GM10266 (cell line): Measurements from ENCODE around the gene WDFY3.

Source experiments
- DNase-seq: peaks from one replicate; pipeline ENCODE4 v3.0.0; 2012; ENCODE audit errors: extremely low spot score
- TF ChIP-seq, protein P1 (sequence below): IDR thresholded peaks from 2 replicates; pipeline ENCODE4 v1.5.1; 2012; ENCODE audit warnings: mild to moderate bottlenecking, low read depth; ENCODE audit not compliant: control insufficient read depth, insufficient read depth; ENCODE audit errors: missing control alignments

Gene WDFY3

DNA sequence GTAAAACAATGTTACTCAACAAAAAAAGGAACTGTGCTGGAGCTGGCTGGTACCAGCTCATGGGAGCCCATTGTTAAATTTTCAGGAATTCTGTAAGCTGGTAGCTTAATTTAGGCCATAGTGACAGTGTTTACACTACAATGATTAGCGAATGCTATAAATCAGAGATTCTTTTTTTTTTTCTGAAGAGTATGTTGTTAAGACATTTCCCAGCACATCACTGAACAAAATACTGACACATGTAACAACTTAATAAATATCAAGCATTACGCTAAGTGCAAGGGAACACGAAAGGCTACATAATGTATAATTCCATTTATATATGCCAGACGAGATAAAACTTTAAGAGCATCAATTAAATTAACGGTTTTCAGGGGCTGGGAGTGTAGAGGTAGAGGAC lies 4.4 kb downstream of the WDFY3 start:
- DNase-seq: no peak
- TF ChIP-seq, protein P1, sequence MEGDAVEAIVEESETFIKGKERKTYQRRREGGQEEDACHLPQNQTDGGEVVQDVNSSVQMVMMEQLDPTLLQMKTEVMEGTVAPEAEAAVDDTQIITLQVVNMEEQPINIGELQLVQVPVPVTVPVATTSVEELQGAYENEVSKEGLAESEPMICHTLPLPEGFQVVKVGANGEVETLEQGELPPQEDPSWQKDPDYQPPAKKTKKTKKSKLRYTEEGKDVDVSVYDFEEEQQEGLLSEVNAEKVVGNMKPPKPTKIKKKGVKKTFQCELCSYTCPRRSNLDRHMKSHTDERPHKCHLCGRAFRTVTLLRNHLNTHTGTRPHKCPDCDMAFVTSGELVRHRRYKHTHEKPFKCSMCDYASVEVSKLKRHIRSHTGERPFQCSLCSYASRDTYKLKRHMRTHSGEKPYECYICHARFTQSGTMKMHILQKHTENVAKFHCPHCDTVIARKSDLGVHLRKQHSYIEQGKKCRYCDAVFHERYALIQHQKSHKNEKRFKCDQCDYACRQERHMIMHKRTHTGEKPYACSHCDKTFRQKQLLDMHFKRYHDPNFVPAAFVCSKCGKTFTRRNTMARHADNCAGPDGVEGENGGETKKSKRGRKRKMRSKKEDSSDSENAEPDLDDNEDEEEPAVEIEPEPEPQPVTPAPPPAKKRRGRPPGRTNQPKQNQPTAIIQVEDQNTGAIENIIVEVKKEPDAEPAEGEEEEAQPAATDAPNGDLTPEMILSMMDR: no peak

DNA sequence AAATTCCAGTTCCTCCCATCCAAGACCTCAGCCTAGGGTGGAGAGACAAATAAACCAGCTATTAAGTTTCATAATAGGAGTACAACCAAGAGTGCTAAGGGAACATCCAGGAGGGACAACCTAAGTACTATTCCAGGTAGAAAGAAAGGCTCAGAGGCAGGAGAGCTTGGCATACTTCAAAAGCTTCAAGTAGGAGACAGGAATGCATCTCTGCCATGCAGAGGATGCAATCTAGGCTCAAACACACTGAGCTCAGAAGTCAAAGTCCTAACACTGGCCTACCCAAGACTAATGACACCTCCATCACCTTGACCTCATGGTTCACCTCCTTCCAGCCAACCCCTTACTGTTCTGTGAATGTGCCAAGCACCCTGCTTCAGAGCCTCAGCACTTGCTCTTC lies 8.1 kb downstream of the WDFY3 start:
- DNase-seq: no peak
- TF ChIP-seq, protein P1: no peak

DNA sequence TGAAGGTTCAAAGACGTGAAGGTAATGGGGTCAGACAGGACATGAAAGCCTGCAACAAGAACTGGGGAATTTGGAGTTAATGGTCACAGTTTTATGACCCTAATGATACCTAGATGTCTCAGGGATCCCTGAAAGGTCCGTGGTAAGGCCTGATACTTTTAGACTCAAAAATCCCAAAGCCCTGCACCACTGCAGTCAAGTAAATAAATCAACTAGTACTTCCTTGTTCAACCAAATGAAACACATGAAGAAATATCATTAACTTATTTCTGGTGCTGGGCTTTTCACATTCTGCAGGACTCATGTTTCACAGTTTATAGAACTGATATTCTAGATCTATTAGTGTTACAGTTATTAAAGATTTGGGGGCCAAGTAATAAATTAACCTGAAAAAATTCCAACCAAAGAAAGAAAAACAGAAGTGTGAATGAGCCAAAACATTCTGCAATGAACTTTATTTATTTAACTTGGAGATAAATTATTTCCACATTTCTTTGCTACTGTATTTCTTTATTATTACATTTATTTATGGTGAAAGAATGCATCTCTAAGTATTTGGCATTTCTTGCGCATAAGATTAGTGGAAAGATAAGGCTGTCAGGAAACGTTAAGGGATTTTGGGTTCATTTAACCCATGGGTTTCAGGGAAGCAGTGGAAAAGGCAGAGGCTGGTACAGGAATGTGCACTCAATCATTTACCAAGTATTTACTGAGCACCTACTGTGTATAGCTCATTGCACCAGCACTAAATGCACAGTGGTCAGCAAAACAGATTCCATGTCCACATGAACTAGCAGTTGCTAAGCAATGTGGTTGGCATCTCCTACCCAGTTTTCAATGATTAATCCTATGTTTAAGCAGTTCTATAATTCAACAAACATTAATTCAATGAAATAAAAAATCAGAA lies 8.7 kb downstream of the WDFY3 start:
- TF ChIP-seq, protein P1: no peak
- DNase-seq: no peak

DNA sequence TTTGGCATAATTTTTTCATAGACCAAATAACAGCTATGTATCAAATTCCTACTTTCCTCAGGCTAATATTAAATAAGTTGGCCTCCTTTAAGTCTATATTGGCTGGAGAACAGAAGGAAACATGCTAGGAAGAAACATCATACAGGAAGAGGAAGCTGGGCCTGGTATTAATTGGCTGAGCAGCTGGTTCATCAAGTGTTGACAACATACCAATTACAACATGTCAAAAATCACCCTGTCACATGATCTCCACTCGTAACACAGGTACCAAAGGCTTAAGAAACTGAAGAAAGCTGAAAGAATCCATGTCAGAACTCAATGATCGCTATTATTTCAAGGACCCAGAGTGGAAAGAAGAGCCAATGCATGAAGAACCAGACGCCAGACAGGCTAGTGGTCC lies 10.5 kb downstream of the WDFY3 start:
- TF ChIP-seq, protein P1: no peak
- no peak for DNase-seq

DNA sequence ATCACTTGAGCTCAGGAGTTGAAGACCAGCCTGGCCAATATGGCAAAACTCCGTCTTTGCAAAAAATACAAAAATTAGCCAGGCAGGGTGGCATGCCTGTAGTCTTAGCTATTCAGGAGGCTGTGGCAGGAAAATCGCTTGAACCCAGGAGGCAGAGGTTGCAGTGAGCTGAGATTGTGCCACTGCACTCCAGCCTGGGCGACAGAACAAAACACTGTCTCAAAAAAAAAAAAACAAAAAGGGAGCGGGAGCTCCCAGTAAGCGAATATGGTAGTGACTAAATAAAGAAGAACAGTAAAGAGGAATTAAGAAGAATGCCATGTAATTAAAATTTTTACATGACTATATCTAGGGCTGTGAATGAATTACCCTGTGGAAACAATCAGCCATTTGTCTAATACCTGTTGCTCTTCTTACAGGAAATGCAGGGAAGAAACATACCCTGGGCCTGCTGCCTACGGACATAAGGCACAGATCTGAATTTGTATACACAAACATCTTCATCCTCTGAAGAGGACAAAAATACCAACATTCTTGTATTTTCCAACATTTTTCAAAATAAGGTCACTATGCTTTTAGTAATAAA lies 11.4 kb downstream of the WDFY3 start:
- TF ChIP-seq, protein P1: no peak
- no peak for DNase-seq

DNA sequence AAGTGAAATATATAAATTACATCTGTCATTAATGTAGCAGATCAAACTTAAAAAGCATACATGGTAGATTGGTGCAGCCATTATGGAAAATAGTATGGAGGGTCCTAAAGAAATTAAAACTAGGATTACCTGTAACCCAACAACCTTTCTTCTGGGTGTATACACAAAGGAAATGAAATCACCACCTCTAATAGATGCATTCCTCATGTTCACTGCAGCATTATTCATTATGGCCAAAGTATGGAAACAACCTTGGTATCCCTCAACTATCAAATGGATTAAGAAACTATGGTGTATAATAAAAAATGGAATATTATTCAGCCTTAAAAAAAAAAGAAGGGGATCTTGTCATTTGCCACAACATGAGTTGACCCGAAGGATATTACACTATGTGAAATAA lies 13.7 kb downstream of the WDFY3 start:
- no peak for DNase-seq
- TF ChIP-seq, protein P1: no peak

DNA sequence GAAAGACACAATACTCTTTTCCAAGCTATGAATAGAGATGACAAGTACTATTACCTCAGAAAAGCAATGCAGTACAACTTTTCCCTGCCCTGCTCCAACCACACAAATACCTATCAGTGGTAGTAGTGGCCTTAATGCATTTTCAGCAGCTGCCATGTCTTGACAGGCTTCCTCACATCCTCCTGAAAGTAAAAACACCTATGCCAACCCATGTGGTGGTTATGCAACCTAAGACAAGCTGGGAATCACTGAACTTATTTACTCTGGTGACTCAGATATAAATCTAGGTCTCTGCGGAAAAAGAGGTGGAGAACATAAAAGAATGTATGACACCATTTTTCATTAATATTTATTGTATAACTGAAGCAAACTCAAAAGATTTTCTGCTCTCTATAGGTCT lies 14.5 kb downstream of the WDFY3 start:
- TF ChIP-seq, protein P1: no peak
- no peak for DNase-seq
